HepG2 (cell line): ENCODE measurements around the gene MYO1E.

ENCODE experiments used
- CSRNP1 ChIP-seq: sonication (generic); formaldehyde crosslinking; IDR thresholded peaks from 2 replicates; pipeline ENCODE4 v1.8.1; 2023; ENCODE audit warnings: mild to moderate bottlenecking, missing genetic modification reagents
- CTCF ChIP-seq: sonication (generic); formaldehyde crosslinking; IDR thresholded peaks from 2 replicates; pipeline ENCODE4 v1.5.0; 2020; ENCODE audit warnings: mild to moderate bottlenecking, missing genetic modification reagents, moderate library complexity
- KLF16 ChIP-seq, 2 experiments: sonication (generic) in 1 of 2; formaldehyde crosslinking in 1 of 2; IDR thresholded peaks; 2 replicates each; pipeline versions ENCODE4 v1.6.1 to v1.8.0; 2016 to 2023; ENCODE audit warnings: missing genetic modification reagents in 2 of 2, missing compliant biosample characterization in 1 of 2
- ZBTB7A ChIP-seq: sonication (generic); formaldehyde crosslinking; IDR thresholded peaks from 2 replicates; pipeline ENCODE4 v1.8.0; 2022; ENCODE audit warnings: mild to moderate bottlenecking, missing genetic modification reagents
- ZNF225 ChIP-seq: sonication (generic); formaldehyde crosslinking; IDR thresholded peaks from 2 replicates; pipeline ENCODE4 v1.4.0; 2020; ENCODE audit warnings: mild to moderate bottlenecking, missing genetic modification reagents
- ZNF660 ChIP-seq: sonication (generic); formaldehyde crosslinking; IDR thresholded peaks from 2 replicates; pipeline ENCODE4 v1.5.1; 2020; ENCODE audit warnings: mild to moderate bottlenecking, low read depth, missing genetic modification reagents, borderline replicate concordance

- TF ChIP-seq ZNF660 (CRISPR knock-in tag) (no peak), ZNF225 (CRISPR knock-in tag) (no peak), KLF16 (CRISPR knock-in tag; IDR thresholded peaks at IDR 0.05) (no peak), CSRNP1 (CRISPR knock-in tag) (no peak), ZBTB7A (CRISPR knock-in tag) (no peak), CTCF (CRISPR knock-in tag) (no peak)
These were observed 3.1 kb downstream of the MYO1E start for GRCh38 chr15:59369597-59369996.
